22Rv1 (cell line): ENCODE results near the gene ELMO3.
A peak's percentile ranks its signal among the peaks of the same experiment; 100 is the strongest.

Source experiments
- ZFX ChIP-seq: fragments of 450-650 bp; IDR thresholded peaks from 2 replicates; pipeline ENCODE4 v1.6.1; 2017; ENCODE audit warnings: antibody characterized with exemption, borderline replicate concordance
- TF ChIP-seq, protein P1 (sequence below): fragments of 450-650 bp; IDR thresholded peaks from 2 replicates; pipeline ENCODE4 v1.5.1; 2017; ENCODE audit warnings: mild to moderate bottlenecking

DNA sequence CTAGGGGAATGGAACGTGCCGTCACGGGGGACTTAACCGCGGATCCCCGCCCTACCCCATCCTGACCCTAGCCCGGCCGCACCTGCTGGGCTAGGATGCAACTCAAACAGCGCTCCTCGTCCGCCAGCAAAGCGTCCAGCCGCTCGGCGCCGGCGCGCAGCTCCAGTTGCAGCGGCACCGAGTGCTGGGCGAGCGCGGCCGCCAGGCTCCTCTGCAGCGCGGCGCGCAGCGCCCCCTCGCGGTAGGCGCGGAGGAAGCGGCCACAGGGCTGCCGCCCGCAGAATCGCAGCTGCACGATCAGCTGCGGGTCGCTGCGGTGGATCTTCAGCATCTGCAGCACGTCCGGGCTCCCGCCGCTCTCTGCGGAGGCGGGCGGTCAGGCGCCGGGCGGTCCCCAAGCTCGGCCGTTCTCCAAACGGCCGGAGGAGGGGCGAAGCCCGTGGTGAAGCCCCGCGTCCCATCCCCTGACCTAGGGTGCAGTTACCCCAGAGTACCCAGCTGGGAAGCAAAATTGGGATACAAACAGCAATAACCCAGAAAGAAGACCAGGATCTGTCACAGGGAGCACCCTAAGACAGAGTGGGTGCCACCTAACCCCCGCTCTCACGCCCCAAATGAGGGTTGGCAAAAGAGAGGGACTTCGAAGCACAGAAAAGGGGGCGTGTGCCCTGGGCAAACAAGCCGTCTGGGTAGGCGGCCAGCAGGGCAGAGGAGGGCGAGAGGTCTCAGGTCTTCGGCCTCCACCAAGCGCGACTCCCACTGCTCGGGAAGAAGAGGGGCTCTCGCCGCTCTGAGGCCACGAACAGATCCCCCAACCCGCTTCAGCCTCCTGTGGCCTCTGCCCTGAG lies 43.4 kb upstream of the ELMO3 start:
- TF ChIP-seq, protein P1, sequence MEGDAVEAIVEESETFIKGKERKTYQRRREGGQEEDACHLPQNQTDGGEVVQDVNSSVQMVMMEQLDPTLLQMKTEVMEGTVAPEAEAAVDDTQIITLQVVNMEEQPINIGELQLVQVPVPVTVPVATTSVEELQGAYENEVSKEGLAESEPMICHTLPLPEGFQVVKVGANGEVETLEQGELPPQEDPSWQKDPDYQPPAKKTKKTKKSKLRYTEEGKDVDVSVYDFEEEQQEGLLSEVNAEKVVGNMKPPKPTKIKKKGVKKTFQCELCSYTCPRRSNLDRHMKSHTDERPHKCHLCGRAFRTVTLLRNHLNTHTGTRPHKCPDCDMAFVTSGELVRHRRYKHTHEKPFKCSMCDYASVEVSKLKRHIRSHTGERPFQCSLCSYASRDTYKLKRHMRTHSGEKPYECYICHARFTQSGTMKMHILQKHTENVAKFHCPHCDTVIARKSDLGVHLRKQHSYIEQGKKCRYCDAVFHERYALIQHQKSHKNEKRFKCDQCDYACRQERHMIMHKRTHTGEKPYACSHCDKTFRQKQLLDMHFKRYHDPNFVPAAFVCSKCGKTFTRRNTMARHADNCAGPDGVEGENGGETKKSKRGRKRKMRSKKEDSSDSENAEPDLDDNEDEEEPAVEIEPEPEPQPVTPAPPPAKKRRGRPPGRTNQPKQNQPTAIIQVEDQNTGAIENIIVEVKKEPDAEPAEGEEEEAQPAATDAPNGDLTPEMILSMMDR, result peak; percentile 99
- no peak for TF ChIP-seq ZFX
